Stimulated activated naive CD8-positive, alpha-beta T cell treated with anti-CD3 and anti-CD28 coated beads, Interleukin-15, Interleukin-2, amounts not matched to agents 100 U/mL and 50 U/mL, for 24 hours (primary cell): ENCODE data around the gene MROH2A.

ENCODE experiments used
- ATAC-seq: fragments of 150-1000 bp; cut with Tn5 transposase; one replicate; pipeline ENCODE4 v1.10.0; 2021
- DNase-seq: peaks from one replicate; pipeline ENCODE4 v3.0.0; 2021

MROH2A gene

DNA sequence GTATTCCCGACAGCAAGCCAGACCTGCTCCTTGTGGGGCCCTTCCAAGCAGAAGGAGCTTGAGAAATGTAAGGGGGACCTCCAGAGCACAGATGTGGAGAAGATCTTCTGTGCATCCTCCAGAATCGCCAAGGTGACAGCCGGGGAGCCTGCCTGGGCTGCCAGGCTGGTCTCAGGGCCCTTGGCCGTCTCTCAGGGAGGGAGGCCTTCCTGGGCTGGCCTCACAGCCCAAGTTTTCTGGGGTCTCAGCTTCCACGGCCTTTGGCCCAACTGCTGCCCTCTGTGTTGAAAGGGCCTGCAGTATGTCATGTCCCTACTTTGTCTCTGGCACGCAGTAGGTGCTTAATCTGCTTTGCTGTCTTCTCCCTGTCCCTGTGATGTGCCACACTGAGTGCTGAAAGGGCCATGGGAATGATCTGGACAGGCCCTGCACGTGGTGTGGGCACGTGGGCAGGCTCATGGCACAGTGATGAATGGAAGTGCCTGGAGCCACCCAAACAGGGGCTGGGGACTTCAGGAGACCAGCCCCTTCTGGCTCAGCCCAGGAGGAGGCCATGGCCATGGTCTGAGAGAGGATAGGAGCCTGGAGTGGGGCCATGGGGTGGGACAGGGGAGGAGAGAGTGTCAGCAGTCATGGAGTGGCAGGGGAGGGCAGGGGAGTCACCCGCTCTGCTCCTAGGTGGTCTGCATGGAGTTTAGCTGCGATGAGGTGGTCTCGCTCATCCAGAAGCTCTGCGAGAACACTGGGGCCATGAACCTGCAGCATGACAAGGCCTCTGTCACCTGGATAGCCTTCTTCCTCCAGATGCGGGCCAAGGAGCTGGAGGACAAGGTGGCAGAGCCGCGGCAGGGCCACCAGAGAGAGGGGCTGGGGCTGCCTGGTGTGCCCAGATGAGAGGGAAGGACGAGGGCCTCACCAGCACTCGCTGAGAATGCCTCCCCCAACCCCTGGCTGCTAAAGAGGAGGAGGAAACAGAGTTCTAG lies 40.8 kb downstream of the MROH2A start:
- ATAC-seq = no peak
- DNase-seq = no peak

DNA sequence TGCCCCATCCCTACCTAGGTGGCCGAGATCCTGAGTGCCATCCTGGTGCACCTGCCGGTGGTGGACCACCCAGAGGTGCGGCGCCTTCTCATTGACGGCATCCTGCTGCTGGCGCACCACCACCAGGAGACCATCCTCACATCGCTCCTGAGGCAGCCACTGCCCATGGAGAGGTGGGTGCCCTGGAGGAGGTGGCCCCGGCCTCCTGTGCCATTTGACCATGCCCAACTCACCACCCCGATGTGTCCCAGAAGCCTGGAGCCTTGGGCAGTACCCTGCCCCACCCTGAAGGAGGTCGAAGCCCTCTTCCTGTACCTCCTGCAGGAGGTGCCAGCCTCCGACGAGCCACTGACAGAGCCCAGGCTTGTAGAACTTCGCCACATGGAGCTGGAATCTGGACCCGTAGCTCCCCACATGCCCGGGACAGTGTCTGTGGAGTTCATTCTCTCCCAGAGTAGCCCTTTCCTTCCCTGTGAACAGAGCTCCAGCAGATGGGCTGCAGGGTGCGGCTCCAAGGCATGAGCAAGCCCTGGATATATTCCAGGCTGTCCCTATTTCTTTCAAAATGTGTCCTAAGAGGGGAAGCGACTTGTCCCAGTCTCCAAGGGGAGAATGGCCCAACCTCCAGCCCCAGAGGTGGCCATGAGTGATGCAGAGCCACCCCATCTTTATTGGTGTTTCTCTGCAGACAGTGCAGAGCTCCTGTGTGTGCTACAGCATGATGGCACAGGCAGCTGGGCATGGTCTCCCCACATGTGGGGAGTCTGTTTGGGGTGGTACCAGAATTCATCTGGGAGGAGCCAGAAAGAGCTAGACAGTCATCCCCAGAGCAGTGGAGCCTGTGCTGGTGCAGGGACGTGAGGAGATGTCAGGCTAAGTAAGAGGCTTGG lies 42.0 kb downstream of the MROH2A start:
- no peak for DNase-seq
- no peak for ATAC-seq

DNA sequence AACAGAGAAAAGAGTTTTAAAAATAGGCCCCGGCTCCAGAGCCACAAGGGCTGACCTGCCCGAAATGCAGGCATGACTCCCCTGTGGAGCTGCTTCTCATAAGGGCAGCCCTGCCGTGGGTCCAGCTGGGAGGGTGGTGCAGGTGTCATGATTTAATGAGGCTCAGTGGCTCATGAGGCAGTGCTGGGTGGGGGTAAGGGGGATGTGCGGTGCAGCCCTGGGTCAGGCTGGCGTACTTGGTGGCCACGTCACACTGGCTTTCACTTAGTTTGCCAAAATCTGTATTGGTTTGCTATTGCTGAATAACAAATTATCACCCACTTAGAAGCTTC lies 42.6 kb downstream of the MROH2A start:
- DNase-seq (no peak), ATAC-seq (no peak)

DNA sequence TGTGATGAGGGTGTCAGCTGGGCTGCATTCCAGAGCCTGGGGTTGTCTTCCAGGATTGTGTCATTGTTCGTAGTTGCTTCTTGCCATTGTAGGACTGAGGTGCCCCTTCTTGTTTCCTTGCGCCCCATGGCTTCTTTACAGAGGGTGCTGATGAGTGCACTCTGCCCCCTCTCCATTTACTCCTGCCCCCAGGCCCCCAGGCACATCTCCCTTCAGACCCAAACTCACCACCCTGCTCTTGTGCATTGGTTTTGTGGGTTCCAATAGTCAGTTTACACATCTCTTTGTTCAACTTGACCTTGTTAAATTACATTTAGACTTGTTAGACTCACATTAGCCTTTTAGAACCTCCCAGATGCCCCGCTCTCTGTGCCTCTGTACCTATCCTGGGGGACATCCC lies 43.1 kb downstream of the MROH2A start:
- ATAC-seq (no peak), DNase-seq (no peak)

DNA sequence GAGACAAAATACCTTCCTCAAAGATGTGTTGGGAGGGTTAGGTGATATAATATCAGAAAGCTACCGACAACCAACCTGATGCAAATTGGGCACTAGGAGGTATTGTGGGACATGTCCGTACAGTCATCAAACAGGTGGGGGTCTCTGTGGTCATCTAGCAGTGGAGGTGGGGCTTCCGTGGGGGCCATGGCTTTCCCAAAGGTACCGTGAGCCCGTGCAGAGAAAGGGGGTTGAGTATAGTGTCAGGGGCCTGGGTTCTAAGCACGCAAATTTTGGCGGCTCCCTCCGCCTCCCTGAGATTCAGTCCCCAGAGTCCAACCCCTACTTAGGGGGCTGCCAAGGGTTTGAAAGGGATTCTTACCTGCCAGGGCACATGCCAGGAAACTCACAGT lies 43.6 kb downstream of the MROH2A start:
- DNase-seq (no peak), ATAC-seq (no peak)

DNA sequence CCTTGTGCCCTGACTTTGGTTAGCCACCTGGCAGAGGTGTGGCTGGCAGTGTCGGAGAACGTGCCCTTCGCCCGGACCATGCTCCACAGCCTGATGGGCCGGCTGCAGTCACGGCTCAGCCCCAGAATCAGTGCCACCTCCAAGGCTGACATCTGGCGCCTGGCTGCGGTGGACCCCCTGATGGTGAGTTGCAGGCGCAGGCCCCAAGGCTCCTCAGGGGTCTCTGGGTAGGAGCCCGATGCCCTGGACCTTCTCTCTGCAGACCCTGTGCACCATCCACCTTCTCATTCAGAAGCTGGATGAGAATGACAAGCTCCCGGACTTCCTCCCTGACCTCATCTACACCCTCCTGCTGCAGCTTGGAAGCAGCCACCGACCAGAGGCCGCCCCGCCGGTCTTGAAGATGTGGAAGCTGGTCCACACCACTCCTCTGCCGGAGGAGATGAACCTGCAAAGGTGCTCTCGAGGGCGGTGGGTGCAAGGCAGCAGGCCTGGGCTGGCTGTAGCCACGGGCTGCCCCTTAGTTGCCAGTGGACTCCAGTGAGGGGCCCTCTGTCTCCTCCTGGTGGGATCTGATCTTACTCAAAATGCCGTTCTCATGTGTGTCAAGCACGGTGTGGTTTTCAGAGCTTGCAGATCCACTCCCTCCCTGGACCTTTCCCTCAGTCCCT lies 44.1 kb downstream of the MROH2A start:
- ATAC-seq (no peak), DNase-seq (no peak)

DNA sequence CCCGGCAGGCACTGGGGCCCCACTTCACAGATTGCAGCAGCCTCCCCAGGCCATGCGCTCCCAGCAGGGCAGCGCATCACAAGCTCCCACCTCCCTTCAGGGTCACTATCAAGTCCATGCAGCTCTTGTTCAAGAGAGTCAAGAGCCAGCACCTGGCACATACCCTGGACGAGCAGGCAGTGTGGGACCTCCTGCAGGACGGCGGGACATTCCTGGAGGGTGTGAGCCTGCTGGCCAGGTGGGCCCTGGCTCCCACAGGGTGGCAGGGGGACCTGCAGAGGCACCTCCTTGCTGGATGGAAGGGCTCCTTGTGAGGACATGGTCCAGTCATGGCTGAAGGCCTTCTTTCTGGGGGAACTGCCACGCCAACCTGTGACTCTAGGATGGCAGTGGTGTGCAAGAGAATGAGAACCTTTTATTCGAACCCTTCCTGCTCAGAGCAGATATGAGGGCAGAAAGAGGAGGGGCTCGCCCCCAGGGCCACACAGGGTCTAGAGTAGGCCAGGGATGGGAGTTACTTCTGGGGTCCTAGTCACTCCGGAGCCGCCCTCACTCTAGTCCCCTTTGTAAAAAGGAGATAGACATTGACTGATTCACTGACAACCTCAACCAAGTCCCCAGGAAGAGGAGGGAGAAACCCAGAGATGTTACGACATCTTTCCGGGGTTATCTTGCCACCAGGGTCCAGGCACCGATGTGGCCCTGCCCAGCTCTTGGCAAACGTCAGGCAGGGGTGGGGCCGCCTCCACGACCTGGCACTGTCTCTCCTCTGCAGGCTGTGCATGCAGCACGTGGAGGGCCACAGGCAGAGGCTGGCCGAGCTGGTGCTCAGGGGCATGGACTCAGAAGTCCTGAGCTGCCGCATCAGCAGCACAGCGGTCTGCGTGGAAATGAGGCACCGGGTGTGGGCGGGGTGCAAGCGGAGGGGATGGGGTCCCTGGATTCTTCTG lies 44.9 kb downstream of the MROH2A start:
- DNase-seq (no peak), ATAC-seq (peak; percentile 9)

DNA sequence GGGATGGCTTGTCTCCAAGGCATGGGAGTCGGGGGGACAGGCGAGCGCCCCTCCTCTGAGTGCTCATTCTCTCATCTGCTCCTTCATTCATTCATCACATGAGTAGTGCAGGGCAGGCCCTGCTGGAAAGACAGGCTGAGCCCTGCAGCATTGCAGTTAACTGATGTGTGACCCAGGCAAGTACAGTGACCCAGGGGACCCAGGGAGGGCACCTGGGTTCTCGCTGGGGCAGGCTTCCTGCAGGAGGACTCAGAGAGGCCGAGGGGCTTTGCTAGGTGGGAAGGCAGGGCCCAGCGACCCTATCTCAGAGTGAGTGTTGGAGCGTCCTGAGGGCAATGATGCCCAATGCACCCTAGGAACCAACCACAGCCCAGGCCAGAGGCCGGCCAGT lies 45.6 kb downstream of the MROH2A start:
- DNase-seq (no peak), ATAC-seq (no peak)

DNA sequence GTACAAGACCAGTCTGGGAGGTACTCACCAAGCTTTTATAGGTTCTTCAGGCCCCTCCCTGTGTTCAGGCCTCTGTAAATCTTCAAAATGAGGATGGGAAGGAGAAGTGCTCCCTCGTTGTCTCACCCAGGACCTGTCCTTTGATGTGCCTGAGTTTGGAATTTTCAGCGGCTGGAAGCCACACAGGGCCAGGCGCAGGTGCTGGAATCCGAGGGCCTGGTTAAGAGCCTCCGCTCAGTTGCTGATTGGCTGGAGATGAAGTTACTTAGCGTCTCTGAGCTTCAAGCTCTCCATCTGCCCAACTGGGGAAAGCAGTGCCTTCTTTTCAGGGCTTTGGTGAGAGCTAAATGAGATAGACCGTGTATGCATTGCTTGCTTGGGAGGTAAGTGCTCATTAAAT lies 46.2 kb downstream of the MROH2A start:
- DNase-seq = no peak
- ATAC-seq = no peak

DNA sequence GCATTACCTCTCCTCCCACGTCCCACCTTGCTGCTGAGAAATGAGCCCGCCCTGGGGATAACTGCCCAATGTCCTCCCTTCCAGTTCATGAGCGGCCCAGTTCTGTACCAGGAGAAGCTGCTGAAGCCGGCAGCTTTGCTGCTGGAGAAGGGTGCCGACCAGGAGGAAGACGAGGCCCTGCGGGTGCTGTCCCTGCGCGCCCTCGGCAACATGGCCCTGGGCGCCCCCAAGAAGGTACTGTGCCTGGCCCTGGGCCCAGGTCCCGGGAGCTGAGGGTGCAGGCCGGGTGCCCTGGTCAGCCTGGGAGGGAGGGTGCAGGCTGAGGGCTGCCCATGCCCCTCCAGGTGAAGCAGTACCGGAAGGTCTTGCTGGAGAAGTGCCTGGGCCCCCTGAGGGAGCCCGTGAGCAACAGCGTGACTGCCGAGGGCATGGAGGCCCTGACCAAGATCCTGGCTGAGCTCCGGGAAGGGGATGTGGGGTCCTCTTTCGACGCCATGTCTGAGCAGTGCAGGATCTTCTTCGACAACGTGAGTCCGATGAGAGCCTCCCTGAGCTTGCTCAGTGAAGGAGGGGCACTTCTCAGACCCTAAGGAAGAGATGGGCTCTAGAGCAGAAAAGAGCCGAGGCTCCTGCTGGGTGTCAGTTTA lies 50.5 kb downstream of the MROH2A start:
- no peak for ATAC-seq
- no peak for DNase-seq

DNA sequence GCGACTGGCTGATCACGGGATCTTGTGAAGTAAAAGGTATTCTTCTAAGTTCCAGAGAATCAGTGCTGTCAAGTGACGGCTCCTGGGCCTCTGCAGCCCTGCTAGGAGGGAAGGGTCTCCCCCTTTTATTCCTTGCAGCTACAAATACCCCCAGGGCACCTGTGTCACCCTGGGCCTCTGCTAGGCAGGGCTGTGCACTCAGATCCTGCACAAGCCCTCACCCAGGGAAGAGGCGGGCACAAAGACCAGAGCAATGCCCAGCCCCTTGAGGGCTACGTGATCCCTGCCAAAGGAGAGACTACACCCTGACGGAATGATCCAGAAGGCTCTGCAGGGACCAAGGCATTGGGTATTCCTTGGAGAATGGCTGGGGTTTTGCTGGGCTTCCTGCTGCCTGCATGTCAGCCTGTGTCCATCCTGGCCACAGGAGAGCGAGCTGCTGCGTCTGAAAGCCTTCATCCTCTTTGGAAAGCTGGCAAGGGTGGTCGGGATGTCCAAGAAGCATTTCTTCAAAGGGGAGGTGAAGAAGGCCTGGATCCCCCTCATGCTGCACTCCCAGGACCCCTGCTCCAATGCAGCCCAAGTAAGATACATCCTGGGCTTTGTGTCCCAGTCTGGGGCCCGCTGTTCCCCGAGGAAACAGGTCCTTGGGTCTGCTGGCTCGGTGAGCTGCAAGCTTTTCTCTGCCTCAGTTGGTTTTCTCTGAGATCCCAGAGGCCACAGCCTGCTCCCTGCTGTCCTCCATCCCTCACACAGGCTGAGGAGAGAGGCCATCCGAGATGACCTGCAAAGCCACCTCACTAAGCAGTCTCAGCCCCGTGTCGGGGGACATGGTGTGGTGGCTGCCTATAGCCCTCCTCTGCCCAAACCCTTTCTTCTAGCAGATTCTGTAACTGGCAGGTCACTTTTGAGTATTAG lies 51.3 kb downstream of the MROH2A start:
- no peak for ATAC-seq
- DNase-seq = no peak

DNA sequence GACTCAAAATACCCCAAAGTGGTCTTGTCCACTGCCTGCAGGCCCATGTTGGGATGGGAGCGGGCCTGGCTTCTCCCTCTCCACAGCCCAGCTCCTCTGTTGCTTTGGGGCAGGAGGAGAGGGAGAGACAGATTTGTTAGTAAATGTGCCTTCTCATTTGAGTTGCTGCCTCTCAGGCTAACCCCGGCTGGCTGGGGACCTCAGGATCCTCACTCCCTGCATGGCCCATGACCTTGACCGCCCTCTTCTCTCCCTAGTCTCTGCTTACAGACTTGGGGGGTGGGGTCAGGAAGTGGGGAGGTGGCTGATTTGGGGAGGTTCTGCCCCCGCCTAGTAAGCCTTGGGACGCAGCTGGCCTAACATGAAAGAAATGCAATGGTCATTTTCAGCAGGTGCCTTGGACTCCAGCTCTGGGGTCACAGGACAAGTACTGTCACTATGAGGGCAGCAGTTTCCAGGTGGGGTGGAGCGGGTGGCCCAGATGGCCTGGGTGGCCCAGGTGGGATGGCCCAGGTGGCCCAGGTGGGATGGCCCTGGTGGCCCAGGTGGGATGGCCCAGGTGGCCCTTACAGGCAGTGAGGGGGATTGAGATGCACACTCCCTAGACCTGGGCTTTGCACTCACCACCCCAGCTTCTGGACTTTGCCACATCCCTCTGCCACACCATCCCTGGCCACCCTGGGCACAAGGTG lies 52.1 kb downstream of the MROH2A start:
- DNase-seq (no peak), ATAC-seq (no peak)

DNA sequence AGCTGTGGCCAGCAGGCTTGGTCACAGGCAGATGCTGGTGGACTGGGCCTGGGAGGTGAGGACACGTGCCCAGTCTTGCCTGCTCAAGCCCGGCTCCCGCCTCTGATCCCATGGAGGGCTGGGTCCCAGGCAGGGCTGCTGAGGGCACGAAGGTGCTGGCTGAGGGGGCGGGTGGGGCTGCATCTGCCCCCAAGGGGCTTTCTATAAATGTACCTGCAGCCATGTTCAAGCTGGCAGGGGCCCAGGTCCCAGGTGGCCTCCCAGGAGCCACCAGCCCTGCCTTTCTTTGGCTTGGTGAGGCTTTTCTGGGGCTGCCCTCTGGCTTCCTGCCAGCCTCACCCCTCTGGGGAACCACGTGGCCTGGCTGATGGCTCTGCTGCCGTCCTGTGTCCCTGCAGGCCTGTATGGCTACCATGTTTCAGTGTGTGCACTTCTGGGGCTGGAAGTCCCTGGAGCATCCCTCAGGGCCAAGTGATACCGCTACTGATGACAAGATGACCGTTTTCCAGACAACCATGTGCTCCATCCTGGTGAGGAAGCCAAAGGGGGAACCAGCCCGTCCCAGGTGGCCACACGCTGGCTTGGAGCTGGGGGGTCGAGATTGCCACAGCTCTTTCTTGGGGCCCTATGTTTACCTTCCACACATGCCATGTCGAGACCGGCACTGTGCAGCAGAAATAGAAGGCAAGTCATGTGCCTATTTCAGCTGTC lies 53.0 kb downstream of the MROH2A start:
- DNase-seq (no peak), ATAC-seq (no peak)

DNA sequence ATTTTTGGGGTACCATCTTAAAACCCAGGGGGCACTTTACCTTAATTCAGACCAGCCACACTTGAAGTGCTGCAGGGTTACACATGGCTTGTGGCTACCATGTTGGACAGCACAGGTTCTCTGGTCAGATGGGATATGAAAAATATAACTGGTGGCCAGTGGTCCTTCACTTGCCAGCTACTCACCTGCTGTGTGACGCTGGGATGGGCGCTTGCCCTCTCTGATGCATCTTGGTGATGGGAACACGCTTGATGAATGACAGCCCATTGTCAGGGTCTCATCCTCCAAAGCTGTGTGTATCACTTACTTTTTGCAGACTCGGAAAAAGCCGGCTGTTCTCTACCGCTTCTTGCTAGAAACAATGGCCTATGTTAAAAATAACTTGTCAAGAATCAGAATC lies 53.7 kb downstream of the MROH2A start:
- ATAC-seq = no peak
- DNase-seq = no peak

DNA sequence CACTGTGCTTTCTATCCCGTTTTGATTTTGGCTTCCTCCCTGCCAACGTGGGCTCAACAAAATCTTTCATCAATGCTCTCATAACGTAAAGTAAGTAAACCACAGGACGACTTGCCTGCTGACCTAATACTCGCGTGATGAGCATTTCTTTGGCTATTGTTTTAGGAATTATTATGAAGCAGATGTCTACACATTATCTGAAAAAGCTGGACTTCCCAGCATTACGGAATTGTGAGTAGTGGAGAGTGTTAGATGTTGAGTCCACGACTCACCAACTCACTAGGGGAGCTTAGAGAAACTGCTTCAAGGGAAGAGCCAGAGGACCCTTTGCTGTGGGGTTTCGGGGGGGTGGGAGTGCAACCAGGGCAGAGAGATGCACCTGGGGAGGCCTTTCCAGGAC lies 54.3 kb downstream of the MROH2A start:
- DNase-seq = no peak

DNA sequence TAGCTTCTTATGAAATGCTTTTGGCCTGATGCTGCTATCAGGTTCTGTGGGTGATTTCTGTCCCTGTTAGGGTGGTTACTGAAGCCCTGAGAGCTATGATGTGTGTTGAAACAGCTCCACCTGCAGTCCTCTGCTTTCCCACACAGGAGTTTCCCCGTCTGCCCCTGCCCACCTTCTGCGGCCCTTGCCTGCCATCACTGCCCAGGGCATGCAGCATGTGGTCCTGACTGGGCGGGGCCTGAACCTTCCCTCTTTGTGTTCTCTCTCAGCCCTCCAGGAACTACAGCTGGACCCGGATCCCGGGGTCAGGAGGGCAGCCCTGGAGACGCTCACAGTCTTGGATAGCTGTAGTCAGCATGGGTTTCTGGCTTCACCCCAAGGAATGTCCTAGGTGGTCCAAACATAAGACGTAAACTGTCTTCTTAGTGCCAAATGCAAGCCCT lies 54.8 kb downstream of the MROH2A start:
- peak; percentile 30 for ATAC-seq
- no peak for DNase-seq

More for the DNA sequence above, 54.3 kb downstream of the MROH2A start:
- ATAC-seq = no peak

DNA sequence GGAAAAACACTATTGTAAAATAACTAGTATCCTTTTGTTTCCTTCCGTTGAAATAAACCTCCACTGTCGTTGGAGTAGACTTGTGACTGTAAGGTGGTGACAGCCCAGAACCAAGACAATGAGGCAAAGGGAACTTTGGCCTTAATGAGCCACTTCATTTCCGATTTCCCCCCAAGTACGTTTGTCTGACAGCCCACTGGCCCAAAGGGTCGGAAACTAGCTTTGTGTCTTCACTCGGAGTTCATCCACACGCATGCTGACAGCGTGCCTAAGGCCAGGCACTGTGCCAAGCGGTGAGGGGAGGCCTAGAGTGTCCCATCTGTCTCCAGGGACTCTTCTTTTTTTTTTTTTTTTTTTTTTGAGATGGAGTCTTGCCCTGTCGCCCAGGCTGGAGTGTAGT lies 55.2 kb downstream of the MROH2A start:
- DNase-seq (no peak), ATAC-seq (no peak)
